Measurements from ENCODE around the gene UBR1.
"Not testable (repeated sequence)": the region's sequence is repeated elsewhere in the genome, so short reads cannot be mapped to it uniquely, and the experiment has no call there.

UBR1 gene

DNA sequence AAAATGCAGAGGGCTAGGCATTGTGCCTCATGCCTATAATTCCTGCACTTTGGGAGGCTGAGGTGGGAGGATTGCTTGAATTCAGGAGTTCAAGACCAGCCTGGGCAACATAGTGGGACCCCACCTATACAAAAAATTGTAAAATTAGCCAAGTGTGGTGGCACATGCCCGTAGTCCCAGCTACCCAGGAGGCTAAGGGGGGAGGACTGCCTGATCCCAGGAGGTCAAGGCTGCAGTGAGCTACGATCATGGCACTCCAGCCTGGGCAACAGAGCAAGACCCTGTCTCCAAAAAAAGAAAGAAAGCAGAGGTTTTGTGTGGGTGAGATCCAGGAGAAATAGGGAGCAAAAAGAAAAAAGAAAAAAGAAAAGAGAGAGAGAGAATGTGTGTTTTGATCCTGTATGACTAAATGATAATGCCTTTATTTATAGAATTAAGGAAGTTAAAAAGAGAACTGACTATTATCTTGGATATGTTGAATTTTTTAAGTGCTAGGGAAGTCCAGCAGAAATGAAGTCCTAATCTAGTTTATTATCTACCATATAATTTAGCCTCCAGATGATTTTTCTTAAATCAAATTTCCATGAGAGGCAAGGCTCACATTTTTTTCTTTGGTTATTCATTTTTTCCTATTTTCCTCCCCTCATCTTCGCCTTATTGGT, 190.1 kb downstream of the UBR1 start:
- DNase-seq (ENCODE audit: low read depth in 2 of 2), result no peak

DNA sequence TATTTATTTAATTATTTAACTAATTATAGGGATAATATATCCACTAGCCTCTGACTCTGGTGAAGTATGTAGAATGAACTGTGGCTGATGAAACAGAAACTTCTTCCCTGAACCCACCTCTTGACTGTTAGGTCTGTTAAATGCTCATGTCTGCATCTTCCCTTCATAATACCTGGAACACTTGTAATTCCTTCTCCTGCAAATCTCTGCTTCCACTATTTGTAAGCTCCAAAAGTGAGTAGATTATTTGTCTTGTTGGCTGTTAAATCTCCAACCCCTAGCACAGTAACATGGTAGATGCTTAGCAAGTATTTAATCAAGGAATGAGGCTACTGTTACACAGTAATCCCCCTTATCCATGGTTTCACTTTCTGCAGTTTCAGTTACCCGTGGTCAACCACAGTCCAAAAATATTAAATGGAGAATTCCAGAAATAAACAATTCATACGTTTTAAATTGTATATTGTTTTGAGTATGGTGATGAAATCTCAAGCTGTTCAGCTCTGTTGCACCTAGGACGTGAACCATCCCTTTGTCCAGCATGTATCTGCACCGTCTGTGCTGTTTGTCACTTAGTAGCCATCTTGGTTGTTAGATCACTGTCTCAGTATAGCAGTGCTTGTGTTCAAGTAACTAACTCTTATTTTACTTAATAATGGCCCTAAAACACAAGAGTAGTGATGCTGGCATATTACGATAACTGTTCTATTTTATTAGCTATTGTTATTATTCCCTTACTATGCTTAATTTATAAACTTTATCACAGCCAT, 190.9 kb downstream of the UBR1 start:
- DNase-seq (ENCODE audit: low read depth in 2 of 2), result no peak

DNA sequence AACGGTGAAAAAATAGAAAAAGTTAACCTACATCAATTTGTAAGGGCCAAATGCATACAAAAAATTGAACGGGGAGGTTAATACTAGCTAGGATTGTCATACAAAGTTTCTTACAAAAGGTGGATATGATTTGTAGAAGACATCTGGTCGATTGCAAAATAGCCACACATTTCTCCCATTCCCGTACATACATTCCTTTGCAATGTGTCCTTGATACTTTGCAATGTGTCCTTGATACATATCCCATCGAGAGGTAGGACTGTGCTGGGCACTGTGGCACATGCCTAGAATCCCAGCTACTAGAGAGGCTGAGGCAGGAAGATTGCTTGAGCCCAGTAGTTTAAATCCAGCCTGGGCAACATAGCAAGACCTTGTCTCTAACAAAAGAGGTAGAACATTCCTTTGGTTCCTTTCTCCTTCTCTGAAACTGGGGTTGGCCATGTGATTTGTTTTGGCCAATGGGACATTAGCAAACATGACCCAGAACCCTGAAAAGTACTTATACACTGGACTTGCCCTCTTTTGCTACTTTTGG, 194.7 kb downstream of the UBR1 start:
- DNase-seq (ENCODE audit: low read depth in 2 of 2), result no peak

DNA sequence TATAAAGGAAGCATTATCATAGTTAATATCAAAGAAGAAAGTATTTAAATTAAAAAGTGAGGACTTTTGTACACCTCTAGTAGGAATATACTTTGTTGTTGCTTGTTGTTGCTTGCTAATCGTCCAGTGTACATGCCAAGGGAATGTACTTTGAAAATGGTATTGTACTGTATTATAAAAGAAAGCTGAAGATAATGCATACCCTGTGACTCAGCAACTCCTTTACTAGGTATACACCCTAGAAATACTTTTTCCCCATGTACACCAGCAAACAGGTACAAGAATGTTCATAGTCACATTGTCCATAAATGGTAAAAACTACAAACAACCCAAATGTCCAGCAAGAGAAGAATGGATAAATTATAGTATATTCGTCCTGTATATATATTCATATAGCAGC, 197.3 kb downstream of the UBR1 start:
- no peak for DNase-seq (ENCODE audit: low read depth in 2 of 2)

DNA sequence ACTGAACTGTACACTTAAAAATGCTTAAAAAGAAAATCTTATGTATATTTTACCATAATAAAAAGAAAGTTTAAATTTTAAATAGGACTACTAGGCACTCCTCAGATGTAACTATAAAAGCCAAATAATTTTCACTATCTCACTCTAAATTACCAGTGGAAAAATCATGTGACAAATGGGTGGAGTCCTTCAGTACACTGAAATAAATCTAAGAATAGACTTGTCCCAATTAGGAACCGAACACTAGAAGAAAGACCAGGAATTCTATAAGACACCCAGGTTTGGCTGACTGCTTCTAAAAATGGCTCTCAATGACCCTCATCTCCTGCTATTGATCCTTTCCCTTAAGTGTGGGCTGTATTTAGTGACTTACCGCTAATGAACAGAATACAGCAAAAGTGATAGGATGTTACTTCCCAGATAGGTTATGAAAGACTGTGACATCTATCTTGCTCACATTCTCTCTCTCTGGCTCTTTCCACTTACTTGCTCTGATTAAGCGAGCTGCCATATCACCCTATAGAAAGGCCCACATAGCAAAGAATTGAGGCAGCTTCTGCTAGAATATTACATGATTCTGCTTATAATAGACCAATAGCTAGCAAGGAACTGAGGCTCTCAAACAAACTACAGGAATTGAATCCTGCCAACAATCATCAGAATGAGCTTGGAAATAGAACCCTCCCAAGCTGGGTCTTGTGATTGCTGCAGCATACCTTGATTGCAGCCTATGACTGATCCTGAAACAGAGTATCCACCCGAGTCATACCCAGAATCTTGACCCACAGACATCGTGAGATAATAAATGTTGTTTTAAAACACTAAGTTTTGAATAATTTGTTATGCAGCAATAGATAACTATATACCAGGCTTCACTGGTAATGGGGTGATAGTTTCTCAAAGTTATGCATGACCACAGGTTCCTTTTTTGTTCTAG, 202.2 kb downstream of the UBR1 start:
- DNase-seq (ENCODE audit: low read depth in 2 of 2), result no peak

DNA sequence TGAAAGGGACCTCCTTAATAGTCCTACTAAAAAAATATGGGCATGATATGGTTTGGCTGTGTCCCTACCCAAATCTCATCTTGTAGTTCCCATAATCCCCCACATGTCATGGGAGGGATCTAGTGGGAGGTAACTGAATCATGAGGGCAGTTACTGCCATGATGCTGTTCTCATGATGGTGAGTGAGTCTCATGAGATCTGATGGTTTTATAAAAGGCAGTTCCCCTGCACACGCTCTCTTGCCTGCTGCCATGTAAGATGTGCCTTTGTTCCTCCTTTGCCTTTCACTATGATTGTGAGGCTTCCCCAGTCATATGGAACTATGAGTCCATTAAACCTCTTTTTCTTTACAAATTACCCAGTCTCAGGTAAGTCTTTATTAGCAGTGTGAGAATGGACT, 211.9 kb downstream of the UBR1 start:
- DNase-seq (ENCODE audit: low read depth in 2 of 2), result not testable (repeated sequence)
